Stimulated activated naive CD8-positive, alpha-beta T cell treated with anti-CD3 and anti-CD28 coated beads, Interleukin-15, Interleukin-2, amounts not matched to agents 100 U/mL and 50 U/mL, for 24 hours (primary cell): ENCODE measurements around the gene NFIA.

Experiments used
- ATAC-seq: fragments of 150-1000 bp; cut with Tn5 transposase; one replicate; pipeline ENCODE4 v1.10.0; 2021
- DNase-seq: peaks from one replicate; pipeline ENCODE4 v3.0.0; 2021

The NFIA gene

GRCh38 chr1:61183471-61184039 lies 101.2 kb downstream of the NFIA start:
- no peak for DNase-seq

DNA sequence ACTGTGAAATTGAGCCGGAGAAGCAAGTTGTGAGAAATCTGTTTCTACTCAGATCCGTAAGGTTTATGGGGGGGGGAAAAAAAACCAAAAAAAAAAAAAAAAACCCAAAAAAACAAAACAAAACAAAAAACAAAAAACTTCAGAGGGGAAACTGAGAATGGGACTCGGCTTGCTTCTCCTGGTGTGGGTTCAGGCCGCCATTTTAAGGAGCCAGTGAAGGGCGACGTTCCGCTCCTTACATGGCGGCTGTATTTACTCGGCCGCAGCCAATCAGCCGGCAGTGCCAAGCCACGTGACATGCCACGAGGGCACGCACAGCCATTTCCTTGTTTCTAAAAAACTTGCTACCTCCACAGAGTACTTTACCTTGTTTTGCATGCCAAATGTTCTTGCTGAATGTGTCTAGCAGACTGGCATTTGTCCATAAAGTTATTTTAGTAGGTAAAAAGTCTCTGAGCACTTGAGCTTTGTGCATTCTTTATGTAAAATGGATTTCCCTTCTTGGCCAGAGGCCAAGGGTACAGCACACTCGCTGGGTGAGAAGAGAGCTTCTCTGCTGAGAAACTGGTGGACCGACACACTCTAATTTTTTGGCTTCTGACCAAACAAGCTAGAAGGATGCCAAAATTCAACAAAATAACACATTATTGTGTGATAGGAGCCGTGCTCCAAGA lies 101.8 kb downstream of the NFIA start:
- no peak for DNase-seq
- ATAC-seq: no peak

More at GRCh38 chr1:61183471-61184039, 101.2 kb downstream of the NFIA start:
- no peak for ATAC-seq

GRCh38 chr1:61184714-61185106 lies 102.3 kb downstream of the NFIA start:
- ATAC-seq (no peak), DNase-seq (no peak)

- ATAC-seq: no peak
- DNase-seq: no peak
Observed at GRCh38 chr1:61186753-61187152, 104.4 kb downstream of the NFIA start.

GRCh38 chr1:61187352-61188086 lies 105.2 kb downstream of the NFIA start:
- ATAC-seq: no peak
- no peak for DNase-seq

- ATAC-seq: no peak
- DNase-seq: no peak
Observed at GRCh38 chr1:61190153-61190552, 107.8 kb downstream of the NFIA start.

- DNase-seq (no peak), ATAC-seq (no peak)
Observed at GRCh38 chr1:61190618-61191432, 108.5 kb downstream of the NFIA start.

DNA sequence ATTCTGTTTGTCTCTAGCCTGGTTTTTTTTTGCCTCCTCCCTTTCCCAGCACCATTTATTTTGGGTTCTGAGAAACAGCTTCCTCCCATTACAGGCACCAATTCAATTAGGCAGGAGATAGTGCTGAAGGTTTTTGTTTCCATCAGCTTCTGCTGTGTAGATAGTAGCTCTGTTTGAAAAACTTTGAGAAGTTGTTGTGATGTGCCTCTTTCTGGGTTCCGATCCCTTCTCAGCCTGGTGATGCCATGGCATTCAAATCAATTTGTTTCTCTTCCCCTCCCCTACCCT lies 109.0 kb downstream of the NFIA start:
- ATAC-seq (no peak), DNase-seq (no peak)

GRCh38 chr1:61192663-61193330 lies 110.4 kb downstream of the NFIA start:
- DNase-seq (no peak), ATAC-seq (no peak)

GRCh38 chr1:61193808-61194207 lies 111.4 kb downstream of the NFIA start:
- ATAC-seq: no peak

DNA sequence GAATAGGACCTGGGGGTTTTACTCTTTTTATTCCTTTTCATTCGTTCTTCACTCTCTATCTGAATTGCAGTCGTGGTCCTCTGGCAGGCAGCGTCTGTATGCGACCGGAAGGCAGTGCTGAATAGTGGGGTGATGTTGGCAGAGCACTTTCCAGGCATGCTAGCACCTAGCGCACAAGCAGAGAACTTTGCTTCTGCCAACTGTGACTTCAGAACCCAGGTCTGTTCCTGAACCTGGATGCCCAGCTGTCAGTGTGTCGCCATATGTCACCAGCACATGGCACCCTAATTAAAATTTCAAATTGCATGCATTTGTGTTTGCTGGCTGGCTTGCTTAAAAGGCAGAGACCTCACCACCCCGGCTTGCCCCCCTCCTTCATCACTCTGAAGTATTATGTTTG lies 116.2 kb downstream of the NFIA start:
- ATAC-seq (no peak), DNase-seq (no peak)

More at GRCh38 chr1:61193808-61194207, 111.4 kb downstream of the NFIA start:
- DNase-seq: no peak

DNA sequence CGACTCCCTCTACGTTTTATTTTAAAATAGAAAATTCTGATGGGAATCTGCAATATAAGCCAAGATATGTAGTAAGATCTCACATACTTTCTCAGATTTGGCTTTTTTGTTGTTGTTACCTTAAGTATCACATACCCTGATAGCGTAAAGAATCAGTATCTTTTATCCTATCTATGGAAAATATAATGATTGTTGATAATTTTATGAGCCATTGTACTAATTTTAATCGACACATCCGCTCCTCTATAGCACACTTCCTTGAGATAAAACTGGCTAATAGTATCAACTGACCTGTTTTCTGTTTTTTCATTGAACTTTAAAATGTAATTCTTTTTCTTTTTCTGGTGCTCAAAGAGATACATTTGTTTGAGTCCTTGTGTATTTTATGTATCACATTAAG lies 118.7 kb downstream of the NFIA start:
- no peak for DNase-seq

DNA sequence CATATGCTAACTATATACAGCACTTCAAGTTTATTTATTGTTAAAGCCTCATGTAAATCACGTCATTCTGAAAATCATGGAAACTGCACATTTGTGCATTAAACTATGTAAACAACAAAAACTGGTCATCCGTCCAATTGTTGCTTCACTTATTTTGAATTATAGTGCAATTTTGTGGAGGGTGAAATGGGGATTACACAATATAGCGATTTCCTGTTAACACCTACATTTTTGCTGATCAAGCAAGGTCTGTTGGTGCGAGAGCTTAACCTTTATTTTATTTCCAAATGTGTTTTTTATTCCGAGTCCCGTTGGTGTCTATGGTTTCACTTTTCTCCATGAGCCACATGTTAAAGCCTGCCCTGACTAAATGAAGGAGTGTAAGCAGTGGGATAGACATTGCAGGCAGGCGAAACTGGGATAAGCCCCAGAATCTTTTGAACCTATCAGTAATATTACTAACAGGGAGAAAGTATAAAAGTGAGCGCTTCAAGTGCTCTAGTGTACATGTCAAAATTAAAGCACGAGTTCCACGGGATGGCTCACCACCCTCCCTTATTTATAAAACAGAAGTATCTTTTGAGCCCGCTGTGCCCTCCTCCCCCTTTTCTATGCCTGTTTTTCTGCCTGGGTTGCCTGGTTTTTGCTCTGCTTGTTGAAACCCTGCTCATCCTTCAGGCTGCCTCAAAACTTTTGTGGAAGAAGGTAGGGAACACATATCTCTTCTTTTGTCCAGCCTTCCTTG lies 120.7 kb downstream of the NFIA start:
- DNase-seq: no peak
- no peak for ATAC-seq

More for the DNA sequence above, 118.7 kb downstream of the NFIA start:
- no peak for ATAC-seq

DNA sequence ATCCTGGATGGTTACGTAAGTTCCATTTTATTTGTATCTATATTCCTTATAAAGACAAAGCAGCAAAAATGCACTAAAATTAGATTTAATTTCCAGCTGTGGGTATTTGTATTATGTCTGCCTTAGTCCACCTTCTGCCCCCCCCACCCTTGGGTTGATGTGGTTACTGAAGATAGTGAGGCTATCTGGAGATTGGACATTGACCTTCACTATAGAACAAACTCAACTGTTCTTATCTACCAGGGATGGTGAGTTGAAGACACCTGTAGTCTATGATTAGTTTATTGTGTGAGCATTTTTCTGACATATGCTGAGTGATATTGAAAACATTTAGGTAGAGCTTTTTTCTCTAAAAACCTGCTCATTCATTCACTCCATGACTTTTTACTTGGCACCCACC lies 122.2 kb downstream of the NFIA start:
- ATAC-seq (no peak), DNase-seq (no peak)

DNA sequence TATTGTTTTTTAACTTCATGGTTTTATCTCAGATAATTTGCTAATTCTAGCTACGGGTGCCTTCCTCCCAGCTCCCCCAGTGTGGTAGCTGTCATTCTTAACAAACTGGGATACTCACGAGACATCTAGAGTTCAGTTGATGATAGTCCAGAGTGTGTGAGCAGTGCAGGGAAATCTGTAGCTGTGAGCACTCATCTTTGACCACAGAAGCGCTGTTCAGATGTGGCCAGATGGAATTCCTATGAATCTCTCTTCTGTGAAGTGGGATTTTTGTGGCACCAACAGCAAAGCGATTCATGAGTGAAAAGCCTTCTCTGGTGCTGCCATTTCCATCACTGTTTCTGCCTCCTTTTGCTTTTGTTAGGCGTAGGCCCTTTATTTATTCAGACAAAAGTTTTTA lies 125.1 kb downstream of the NFIA start:
- DNase-seq (no peak), ATAC-seq (no peak)

DNA sequence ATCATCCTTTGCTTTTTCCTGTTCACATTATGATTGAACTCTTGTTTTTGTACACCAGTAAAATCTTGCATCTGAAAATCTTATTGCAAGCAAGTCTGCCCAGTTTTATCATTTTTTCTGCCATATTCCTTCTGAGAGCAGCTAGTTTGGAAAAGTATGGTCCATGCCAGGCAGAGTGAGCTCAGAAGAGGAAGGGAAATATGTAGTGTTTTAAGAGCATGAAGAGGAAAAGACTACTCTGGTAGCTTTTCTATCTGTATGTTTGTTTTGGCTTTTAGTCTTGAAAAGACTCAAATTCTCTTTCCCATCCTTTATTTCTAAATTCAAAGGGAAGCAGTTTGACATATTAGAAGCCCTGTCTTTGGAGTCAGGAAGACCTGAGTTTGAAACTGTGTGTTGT lies 125.8 kb downstream of the NFIA start:
- DNase-seq (no peak), ATAC-seq (no peak)

- ATAC-seq (no peak), DNase-seq (no peak)
Observed at GRCh38 chr1:61208831-61209230, 126.5 kb downstream of the NFIA start.

DNA sequence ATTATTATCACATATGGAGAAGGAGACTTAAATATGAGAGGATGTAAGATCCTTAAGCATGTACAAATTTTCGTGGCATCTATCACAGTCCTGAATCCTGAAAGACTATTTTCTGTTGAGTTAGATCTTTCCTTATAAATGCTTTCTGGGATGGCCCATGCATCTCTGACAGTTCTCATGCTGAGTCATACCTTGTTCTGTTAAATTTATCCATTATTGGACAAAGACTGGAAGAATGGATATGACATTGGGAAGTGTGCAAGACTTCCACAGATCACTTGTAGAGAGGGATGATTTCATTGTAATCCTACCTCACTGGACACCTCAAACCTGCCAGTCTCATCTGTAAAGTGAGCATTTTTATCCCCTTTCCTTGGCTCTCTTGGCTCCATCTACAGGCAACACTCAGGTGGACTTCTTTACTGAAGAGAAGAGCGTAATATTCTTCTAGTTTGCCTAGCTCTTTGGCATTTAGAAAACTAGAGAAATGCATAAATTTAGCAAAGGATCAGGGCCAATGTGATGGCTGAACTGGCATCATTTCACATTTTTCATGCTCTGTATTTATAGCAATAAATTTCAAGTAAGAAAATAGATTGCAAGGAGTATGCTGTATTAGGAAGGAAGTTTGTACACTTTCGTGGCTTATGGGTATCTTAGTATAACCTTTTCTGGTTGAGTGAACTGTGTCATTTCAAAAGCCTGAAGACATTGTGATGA lies 128.2 kb downstream of the NFIA start:
- no peak for ATAC-seq
- no peak for DNase-seq

DNA sequence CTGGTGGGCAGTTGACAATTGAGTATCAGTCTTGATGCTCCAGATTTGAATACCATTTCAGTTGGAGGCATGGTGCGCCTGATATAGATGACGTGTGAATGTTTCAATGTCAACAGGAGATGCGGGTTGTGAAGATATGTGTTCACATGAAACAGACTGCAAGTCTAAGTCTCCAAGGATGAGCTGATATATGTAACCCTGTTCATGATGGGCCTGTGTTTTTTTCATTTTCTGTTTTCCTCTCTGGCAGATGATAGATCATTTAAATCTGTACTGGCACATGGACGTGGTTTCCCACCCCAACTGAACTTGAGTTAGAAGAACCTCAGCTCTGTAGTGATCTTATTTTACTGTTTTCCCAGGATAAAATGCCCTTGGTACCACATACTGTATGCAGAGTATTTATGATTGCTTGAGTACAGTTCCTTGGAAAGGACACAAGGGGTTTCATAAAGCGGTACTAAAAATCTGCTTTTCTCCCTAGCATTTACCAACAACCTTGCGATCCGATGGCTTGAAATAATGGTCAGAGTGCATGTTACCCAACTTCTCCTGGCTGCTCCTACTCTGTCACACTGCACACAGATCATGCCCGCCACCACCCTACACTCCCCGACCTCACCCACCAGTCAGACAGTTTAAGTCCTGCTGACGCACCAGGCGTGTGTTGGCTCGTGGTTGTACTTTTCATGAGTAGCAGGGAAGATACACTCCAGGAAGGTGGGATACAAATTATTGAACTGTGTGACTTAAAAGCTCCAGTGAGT lies 131.1 kb downstream of the NFIA start:
- ATAC-seq (no peak), DNase-seq (no peak)

GRCh38 chr1:61215119-61215518 lies 132.8 kb downstream of the NFIA start:
- ATAC-seq (no peak), DNase-seq (no peak)
